Suppressor macrophage treated with lipopolysaccharide for 4 hours (primary cell): ENCODE data around the gene CDKN2A.

Experiments used
- DNase-seq: peaks from one replicate; pipeline ENCODE4 v3.0.0-alpha.2; 2020

The CDKN2A gene

GRCh38 chr9:21935631-21936030 lies 58.6 kb downstream of the CDKN2A start:
- DNase-seq: no peak

GRCh38 chr9:21933865-21934264 lies 60.3 kb downstream of the CDKN2A start:
- peak; percentile 80 for DNase-seq

- no peak for DNase-seq
Measured at GRCh38 chr9:21933281-21933680, 60.9 kb downstream of the CDKN2A start.

- peak; percentile 52 for DNase-seq
Measured at GRCh38 chr9:21931428-21931827, 62.8 kb downstream of the CDKN2A start.

DNA sequence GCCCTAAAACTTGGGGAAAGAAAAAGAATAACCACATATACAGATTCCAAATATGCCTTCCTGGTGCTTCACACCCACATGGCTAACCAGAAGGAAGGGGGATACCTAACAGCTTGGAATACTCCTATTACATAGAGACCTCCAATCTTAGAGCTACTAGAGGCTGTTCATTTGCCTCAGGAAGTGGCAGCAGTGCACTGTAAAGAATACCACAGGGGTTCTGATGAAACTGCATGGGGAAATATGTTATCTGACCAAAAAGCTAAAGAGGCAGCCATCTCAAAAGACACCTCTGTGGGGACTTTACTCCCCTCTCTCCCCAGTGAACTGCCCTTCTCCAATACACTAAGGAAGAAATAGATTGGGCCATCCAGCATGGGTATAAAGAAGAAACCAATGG lies 66.4 kb downstream of the CDKN2A start:
- DNase-seq: no peak

- DNase-seq: no peak
Measured at GRCh38 chr9:21923694-21924093, 70.5 kb downstream of the CDKN2A start.

- peak; percentile 19 for DNase-seq
Measured at GRCh38 chr9:21919377-21920362, 74.5 kb downstream of the CDKN2A start.
